Ishikawa (cell line): Measurements from ENCODE around the gene ZNF579.

Source experiments
- CEBPB ChIP-seq: IDR thresholded peaks from 2 replicates; pipeline ENCODE4 v1.6.1; 2012
- CREB1 ChIP-seq: IDR thresholded peaks from 2 replicates; pipeline ENCODE4 v1.6.1; 2012; ENCODE audit warnings: low read depth
- EGR1 ChIP-seq: IDR thresholded peaks from 2 replicates; pipeline ENCODE4 v1.6.1; 2012
- EP300 ChIP-seq: IDR thresholded peaks from 2 replicates; pipeline ENCODE4 v1.6.1; 2012; ENCODE audit warnings: borderline replicate concordance
- FOXM1 ChIP-seq: IDR thresholded peaks from 2 replicates; pipeline ENCODE4 v1.6.1; 2012; ENCODE audit warnings: low read depth, borderline replicate concordance
- MAX ChIP-seq: IDR thresholded peaks from 2 replicates; pipeline ENCODE4 v1.6.1; 2012
- NFIC ChIP-seq: IDR thresholded peaks from 2 replicates; pipeline ENCODE4 v1.6.1; 2012
- RAD21 ChIP-seq: IDR thresholded peaks from 2 replicates; pipeline ENCODE4 v1.6.1; 2012; ENCODE audit warnings: low read depth
- TAF1 ChIP-seq: IDR thresholded peaks from 2 replicates; pipeline ENCODE4 v1.6.1; 2012; ENCODE audit warnings: low read depth, mild to moderate bottlenecking
- TCF12 ChIP-seq: IDR thresholded peaks from 2 replicates; pipeline ENCODE4 v1.6.1; 2012; ENCODE audit warnings: low read depth
- TEAD4 ChIP-seq: IDR thresholded peaks from 2 replicates; pipeline ENCODE4 v1.6.1; 2012
- USF1 ChIP-seq: IDR thresholded peaks from 2 replicates; pipeline ENCODE4 v1.6.1; 2012
- YY1 ChIP-seq: IDR thresholded peaks from 2 replicates; pipeline ENCODE4 v1.6.1; 2012; ENCODE audit warnings: low read depth
- ZBTB7A ChIP-seq: IDR thresholded peaks from 2 replicates; pipeline ENCODE4 v1.6.1; 2012; ENCODE audit warnings: low read depth
- TF ChIP-seq, protein P1 (sequence below): IDR thresholded peaks from 2 replicates; pipeline ENCODE4 v1.6.1; 2012; ENCODE audit warnings: low read depth, mild to moderate bottlenecking

ZNF579 gene

DNA sequence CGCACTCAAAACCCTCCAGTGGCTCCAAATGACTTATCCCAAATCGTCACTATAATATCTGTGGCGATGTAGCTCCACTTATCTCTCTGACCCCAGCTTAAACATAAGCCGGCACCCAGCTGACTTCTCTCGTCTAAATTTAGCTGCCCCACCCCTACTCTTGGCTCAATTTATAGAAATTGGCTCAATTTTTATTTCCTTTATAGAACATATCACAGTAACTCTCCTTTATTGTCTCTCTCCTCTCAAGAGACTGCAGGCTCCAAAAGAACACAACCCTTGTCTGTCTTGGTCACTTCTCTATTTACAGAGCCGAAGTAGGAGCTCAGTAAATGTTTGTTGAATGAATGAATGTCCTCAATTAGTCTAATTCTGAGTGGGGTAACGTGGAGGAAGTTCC, 42.9 kb upstream of the ZNF579 start:
- TF ChIP-seq MAX (no peak), TAF1 (no peak), EGR1 (no peak), FOXM1 (no peak), TEAD4 (no peak), USF1 (no peak), CEBPB (no peak), ZBTB7A (no peak), NFIC (no peak), EP300 (no peak), TCF12 (no peak), CREB1 (no peak)
- TF ChIP-seq, protein P1, sequence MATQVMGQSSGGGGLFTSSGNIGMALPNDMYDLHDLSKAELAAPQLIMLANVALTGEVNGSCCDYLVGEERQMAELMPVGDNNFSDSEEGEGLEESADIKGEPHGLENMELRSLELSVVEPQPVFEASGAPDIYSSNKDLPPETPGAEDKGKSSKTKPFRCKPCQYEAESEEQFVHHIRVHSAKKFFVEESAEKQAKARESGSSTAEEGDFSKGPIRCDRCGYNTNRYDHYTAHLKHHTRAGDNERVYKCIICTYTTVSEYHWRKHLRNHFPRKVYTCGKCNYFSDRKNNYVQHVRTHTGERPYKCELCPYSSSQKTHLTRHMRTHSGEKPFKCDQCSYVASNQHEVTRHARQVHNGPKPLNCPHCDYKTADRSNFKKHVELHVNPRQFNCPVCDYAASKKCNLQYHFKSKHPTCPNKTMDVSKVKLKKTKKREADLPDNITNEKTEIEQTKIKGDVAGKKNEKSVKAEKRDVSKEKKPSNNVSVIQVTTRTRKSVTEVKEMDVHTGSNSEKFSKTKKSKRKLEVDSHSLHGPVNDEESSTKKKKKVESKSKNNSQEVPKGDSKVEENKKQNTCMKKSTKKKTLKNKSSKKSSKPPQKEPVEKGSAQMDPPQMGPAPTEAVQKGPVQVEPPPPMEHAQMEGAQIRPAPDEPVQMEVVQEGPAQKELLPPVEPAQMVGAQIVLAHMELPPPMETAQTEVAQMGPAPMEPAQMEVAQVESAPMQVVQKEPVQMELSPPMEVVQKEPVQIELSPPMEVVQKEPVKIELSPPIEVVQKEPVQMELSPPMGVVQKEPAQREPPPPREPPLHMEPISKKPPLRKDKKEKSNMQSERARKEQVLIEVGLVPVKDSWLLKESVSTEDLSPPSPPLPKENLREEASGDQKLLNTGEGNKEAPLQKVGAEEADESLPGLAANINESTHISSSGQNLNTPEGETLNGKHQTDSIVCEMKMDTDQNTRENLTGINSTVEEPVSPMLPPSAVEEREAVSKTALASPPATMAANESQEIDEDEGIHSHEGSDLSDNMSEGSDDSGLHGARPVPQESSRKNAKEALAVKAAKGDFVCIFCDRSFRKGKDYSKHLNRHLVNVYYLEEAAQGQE, result no peak

DNA sequence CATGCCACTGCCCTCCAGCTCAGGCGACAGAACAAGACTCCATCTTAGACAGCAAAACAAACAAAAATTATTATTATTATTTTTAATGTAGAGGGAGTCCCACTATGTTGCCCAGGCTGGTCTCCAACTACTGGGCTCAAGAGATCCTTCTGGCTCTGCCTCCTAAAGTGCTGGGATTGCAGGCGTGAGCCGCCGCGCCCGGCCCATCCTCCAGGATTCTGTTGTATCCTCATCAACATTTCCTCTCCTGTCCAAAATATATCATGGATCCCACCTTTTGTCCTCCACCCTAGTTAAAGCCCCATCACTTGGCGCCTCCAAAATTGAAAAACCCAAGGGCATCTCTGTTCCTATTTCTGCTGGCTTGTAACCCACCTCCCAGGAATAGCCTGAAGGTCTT, 42.5 kb upstream of the ZNF579 start:
- TF ChIP-seq, protein P1, result no peak
- TF ChIP-seq TAF1, result no peak
- TF ChIP-seq NFIC, result no peak
- TF ChIP-seq ZBTB7A, result no peak
- no peak for TF ChIP-seq CREB1
- TF ChIP-seq USF1, result no peak

DNA sequence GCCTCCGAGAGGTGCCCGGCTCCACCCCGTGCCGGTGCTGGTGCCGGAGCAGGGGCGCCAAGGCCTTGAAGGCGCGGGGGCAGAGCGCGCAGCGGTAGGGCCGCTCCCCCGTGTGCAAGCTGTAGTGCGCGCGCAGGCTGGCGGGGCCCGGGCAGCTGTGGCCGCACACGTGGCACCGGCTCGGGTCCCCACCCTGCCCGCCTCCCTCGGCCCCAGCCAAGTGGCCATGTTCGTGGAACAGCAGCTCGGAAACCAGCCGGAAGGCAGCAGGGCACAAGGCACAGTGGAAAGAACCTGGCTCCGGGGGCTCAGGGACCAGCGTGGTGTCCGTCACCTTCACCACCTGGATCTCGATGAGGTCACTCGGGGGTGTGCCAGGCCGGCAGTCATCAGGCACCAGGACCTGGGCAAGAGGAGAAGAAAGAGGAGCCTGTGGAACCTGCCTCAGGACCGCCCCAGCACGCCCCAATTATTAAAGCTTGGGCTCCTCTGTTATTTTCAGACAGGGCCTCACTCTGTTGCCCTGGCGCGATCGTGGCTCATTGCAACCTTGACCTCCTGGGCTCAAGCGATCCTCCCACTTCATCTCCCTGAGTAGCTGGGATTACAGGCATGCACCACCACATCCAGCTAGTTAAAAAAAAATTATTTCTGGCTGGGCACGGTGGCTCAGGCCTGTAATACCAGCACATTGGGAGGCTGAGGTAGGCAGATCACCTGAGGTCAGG, 41.8 kb upstream of the ZNF579 start:
- no peak for TF ChIP-seq NFIC
- no peak for TF ChIP-seq ZBTB7A
- no peak for TF ChIP-seq YY1
- TF ChIP-seq TCF12, result no peak
- no peak for TF ChIP-seq FOXM1
- TF ChIP-seq RAD21, result no peak
- TF ChIP-seq, protein P1, result no peak
- no peak for TF ChIP-seq CREB1
- no peak for TF ChIP-seq TEAD4
- TF ChIP-seq EGR1, result no peak

DNA sequence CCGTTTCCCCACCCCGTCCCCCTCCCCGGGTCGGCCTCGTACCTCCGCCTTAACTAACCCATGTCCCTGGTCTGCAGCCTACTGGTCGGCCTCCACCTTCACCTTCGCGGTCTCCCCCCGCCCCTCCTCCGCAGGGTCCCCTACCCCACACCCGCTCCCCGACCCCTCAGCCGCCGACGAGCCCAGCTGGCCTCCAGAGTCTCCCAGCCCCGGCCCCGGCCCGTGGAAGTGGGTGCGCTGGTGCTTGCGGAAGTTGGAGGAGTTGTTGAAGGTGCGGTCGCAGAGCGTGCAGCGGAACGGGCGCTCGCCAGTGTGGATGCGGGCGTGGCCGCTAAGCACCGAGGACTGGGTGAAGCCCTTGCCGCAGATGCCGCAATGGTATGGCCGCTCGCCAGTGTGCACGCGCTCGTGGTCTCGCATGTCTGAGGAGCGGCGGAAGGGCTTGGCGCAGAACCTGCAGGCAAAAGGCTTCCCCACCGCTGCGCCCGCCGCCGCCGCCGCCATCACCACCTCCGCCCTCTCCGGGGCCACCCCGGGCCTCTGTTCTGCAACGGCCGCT, 41.1 kb upstream of the ZNF579 start:
- TF ChIP-seq, protein P1, result no peak
- TF ChIP-seq RAD21 (no peak), CREB1 (no peak), TEAD4 (no peak), TAF1 (no peak), YY1 (no peak), EGR1 (no peak), EP300 (no peak), USF1 (no peak), CEBPB (no peak), MAX (no peak), NFIC (no peak), FOXM1 (no peak)
